ENCODE data around the gene MAP3K12.
A peak's percentile ranks its signal among the peaks of the same experiment; 100 is the strongest.
"Not testable (repeated sequence)": the region's sequence is repeated elsewhere in the genome, so short reads cannot be mapped to it uniquely, and the experiment has no call there.

Gene MAP3K12

DNA sequence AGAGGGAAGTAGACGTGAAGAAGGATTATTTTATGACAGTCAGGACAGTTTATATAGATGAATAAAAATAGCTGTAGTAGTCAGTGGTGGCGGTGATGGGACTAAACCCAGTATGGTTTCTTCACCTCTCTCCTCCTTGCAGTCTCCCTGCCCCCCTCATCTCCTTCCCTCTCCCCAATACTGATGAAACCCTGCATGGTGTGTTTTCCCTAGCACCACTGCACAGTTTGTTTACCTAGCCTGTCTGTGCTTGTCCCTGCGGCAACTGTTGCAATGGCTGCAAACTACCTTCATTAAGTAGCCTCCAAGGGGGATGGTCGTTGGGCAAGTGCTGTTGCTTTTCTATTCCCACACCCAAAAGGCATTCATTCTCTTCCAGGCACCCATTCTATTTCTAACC is 32.6 kb downstream of the MAP3K12 start:
- DNase-seq = no peak

DNA sequence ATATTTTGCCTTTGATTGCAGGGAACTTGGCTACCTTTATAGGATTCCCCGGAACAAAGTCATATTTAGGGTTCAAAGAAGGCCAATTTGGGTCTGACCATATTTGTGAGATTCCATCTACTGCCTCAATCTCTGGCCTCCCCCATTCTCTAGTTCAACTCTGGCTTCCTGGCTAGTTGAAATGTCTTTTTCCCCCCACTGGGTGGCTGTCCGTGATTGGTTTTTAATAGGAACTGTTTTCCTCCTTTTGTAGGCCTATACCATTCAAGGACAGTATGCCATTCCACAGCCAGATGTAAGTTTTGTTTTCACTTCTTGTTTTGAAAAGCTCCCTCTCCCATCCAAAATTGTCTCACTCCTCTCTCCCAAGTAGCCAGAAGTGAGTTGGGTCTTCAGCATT is 33.6 kb downstream of the MAP3K12 start:
- DNase-seq = no peak

DNA sequence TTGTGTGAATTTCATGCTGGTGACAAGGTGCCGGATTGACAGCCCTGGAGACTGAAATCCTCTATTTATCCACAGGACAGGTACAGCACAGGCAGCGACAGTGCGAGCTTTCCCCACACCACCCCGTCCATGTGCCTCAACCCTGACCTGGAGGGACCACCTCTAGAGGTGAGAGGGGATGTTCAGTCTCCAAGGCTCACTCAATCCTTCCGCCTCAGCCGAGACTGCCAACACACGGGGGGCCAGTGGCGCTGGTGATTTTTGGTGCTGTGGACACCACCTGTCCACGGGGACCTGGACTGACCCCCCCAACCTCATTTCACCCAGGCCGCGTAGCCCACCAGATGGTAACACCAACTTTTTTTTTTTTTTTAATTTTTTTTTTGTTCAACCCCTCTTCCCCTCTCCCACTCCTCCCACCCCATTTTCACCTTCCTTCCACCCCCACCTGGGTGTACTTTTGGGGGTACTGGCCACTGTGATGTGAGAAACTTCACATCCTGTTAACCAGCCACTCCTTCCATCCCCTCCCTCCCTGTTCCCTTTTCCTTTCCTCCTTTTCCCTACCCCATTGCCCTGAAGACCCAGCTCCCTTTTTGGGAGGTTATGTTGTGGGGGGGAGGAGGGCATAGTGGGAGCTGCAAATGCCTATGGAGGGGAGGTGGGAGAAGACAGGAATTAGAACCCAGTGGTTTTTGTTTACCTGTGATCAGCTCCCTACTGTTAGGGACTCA is 34.4 kb downstream of the MAP3K12 start:
- DNase-seq = no peak

DNA sequence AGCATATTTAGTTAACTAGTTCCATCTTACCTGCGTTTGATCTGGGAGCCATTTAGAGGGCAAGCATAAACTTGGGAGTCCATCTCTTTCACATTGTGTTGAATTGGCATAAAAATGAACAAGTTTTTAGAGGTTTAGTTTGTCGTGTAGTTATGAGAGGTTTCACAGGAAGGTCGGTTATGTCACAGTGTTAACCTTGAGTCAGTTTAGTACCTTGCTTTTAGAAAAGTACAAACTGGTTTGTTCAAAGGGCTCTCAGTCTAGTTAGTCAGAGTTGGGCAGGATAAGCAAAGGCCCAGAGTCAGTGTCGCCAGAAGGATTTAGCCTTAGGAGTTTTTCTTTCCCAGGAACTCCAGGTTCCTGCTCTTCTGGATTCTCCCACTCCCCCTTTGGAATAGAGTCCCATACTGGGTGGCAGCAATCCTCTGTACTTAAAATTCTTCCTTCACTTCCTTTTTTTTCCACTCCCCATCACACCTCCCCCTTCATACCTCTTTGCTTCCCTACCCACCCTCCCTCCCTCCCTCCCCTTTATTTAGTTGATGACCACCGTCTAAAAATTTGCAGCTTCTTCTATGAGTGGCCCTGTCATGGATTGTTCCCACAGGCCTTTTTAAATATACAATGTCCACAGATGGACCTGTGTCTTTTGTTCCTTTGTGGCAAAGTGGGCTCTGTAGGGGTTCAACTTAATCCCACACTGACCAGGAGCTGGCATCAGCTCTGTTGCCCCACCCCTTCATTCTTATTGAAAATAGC is 35.3 kb downstream of the MAP3K12 start:
- no peak for DNase-seq

DNA sequence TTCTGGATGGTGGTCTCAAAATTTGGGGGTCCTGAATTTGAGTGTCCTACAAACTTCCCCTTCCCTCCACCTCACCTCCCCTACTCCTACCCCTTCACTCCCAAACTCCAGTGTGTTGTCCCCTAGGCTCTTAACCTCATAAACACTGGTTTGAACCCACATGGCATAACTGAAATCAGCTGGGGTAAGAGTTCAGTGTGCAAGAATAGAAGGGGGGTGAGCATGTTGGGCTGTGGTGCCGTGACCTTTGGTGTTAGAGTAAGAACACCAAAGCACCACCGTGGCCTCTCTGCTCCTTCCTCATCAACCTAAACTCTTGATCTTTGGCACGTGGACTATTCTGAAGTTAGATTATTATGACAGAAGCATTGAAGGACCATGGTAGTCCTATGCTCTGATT is 36.3 kb downstream of the MAP3K12 start:
- DNase-seq = no peak

DNA sequence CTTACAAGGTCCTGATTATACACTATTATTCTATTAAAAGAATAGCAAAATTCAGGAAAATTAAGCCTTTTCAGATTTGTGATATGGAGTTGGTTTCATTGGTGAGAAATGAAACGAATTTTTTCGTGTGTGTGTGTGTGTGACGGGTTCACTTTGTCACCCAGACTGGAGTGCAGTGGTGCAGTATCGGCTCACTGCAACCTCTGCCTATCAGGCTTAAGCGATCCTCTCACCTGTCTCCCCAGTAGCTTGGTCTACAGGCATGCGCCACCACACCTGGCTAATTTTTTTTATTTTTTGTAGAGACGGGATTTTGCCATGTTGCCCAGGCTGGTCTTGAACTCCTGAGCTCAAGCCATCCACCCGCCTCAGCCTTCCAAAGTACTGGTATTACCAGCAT is 37.7 kb downstream of the MAP3K12 start:
- no peak for DNase-seq

DNA sequence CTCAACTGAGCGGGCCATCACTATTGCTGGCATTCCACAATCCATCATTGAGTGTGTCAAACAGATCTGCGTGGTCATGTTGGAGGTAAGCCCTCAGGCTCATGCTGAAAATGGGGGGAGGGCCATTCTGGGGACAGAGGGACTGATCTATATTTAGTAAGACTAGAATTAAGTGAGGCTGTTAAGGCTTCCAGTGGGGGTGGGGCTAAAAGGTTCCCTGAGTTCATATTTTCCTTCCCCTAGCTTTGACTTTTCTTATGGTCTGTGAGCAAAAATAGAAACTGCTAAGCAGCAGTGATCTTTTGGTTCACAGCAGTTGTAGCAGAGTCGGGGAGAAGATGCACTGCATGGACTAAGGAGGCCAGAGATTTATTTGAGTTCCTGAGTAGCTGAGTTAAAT is 38.2 kb downstream of the MAP3K12 start:
- DNase-seq = no peak

DNA sequence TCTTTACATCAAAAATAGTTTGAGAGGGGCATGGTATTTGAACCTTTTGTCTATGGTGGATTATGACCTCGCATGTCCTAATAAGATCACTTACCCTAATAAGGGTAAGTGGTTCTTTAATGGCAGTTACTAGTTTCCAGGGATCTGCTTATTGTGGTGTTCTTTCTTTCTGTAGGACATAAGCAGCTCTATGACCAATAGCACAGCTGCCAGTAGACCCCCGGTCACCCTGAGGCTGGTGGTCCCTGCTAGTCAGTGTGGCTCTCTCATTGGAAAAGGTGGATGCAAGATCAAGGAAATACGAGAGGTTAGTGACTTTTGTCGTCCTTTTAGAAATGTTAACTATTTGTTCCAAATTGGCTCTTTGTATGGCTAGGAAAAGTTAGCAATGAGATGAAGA is 40.2 kb downstream of the MAP3K12 start:
- no peak for DNase-seq

DNA sequence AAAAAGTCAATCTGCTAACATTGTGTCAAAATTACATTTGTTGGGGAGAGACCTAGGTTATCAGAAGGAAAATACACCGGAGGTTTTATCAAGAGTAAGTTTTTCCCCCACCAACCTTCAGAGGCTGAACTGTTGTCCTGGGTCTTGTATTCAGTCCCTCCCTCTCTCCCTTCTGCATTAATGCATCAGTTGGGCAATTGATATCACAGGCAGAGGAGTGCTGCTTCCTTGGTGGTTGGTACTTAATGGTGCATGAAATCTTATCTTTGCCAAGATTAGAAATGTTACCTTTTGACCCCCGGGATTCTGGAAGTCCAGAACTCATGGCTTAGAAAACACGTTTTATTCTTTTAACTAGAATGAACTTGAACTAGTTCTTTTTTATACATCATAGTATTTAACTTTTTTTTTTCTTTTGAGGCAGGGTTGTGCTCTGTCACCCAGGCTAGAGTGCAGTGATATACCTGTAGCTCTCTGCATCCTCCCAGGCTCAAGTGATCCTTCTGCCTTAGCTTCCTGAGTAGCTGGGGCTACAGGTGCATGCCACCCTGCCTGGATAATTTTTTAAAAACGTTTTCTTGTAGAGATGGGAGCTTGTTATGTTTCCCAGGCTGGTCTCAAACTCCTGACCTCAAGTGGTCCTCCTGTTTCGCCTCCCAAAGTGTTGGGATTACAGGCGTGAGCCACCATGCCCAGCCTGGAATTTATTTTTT is 42.4 kb downstream of the MAP3K12 start:
- DNase-seq = no peak

DNA sequence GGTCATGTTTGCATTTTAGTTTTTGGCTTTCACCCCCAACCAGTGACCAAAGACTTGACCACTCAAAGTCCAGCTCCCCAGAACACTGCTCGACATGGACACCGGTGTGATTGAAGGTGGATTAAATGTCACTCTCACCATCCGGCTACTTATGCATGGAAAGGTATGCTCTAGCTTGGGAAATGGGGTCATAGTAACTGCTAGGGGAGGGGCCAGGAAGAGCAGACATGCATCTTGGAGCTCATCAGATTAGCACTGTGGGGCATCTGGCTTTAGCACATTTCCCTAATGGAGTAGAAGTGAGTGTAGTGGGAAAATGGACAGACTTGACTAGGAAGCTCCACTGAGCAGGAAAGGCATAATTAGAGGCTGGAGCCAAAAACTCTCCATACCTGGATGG is 44.6 kb downstream of the MAP3K12 start:
- DNase-seq = no peak

DNA sequence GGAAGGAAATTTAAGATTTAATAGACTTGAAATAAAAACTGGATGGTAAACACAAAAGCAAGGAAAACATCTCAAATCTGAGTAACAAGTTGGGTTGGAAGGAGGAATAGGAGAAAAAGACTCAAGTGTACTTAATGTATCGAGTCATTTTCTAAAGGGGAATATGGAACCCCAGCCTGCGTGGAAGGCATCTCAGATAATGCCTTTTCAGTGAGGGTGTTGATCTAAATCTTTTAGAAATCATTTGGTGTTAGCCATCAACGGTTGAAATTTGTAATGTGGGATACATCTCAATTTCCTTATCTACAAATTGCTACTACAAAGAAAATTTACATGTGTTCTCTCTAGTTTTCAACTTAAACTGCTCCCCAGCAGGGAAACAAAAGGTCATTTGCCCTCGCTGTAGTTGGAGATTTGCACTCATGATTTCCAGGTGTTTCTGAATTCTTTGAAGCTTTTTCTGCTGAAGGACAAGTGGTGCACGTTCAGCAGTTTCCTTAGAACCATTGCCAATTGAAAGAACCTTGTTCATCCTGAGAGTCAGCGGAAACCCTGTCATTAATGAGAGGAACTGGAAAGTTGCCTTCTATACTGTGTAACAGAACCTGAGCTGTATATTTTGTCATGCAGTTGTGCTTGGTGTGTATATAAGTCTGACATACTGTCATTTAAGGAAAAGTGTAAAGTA is 45.2 kb downstream of the MAP3K12 start:
- no peak for DNase-seq

DNA sequence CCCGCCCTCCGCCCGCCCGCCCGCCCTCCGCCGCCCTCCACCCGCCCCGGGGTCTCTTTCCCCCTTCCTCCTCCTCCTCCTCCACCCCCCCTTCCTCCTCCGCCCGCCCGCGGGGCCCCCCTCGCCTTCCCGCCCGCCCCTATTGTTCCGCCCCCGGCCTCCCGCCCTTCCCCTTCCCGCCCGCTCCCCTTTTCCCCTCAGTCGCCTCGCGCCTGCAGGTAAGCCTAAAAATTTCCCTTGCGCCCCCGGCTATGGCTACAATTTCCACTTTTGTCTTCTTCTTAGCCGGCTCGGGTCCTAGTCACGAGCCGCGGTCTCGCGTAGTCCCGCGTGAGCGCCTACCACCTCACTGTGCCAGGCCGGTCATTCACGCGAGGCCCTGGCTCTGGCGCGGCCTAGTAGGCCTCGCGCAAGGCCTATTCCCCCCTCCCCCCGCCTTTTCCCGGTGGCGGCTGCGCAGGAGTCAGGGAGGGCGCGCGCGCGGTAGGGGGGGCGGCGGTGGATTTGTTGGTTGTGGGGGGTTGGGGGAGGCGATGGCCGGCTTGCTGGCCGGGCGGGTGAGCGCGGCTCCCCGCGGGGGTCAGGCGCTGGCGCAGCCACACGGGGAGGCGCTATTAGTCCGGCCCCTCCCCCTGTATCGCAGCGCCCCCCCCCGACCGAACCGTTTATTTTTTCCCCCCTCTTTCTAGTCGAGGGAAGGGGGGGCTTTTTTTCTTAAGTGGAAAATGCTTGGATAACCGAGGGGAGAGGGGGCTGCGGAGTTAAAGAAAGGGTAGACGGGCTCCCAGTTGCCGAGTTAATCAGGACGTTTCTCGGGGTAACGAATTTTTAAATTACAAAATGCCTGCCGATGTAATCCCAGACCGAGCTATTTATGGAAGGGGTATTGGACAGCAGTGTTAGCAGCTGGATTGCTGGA is 46.8 kb downstream of the MAP3K12 start:
- peak; percentile 74 for DNase-seq

DNA sequence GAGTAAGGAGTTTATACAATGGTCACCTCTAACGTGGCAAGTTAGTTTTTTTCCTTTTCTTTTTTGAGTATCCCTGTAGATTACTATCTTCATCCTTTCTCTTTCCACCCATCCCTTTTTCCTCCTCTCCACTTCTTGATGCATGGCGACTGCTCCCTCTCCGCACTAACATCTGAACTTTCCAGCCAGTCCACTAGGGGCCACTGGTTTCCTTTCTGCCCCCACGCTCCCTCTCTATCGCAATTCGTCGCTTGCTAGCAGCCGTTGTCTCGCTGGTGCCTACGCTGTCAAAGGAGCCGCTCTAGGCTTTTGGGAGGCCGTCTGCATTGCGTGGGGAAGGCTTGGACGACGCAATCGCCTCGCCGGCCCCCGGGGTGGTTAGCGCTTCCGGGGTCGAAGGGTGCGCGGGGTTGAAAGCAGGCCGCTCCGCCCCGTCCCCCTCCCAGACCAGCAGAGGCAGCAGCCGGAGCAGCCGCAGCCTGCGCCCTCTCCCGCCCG is 47.5 kb downstream of the MAP3K12 start, which contains the start of gene PCBP2:
Gene PCBP2 (plus strand): TSS at position 442 of the 498 bp plus-strand sequence. CDS start 2,699 bp downstream, outside the sequence.
- peak; percentile 99 for DNase-seq

DNA sequence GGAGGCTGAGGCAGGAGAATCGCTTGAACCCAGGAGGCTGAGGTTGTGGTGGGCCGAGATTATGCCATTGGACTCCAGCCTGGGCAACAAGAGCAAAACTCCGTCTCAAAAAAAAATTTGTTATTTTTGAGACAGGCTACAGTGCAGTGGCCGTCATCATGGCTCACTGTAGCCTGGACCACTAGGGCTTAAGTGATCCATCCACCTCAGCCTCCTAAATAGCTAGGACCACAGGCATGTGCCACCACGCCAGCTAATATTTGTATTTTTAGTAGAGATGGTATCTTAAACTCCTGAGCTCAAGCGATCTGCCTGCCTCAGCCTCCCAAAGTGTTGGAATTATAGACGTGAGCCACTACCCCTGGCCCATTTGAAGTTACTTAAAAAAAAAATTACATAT is 48.3 kb downstream of the MAP3K12 start:
- no peak for DNase-seq

DNA sequence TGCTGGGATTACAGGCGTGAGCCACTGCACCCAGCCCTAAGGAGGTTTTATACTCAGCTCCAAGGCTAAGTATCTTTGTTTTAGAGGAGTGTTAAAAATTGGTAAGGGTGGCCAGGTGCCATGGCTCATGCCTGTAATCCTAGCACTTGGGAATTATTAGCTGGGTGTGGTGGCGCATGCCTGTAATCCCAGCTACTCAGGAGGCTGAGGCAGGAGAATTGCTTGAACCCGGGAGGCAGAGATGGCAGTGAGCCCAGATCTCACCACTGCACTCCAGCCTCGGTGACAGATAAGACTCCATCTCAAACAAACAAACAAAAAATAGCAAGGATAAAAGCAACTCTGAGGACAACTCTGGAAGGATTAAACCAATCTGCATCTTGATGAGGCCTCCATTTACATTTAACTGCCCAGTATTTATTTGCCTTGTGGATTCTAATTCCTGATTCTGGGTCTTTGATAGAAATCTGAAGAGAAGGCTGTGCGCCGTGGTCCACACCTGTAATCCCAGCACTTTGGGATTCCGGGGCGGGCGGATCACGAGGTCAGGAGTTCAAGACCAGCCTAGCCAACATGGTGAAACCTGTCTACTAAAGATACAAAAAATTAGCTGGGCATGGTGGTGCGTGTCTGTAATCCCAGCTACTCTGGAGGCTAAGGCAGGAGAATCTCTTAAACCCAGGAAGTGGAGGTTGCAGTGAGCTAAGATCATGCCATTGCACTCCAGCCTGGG is 54.5 kb downstream of the MAP3K12 start:
- DNase-seq = not testable (repeated sequence)

DNA sequence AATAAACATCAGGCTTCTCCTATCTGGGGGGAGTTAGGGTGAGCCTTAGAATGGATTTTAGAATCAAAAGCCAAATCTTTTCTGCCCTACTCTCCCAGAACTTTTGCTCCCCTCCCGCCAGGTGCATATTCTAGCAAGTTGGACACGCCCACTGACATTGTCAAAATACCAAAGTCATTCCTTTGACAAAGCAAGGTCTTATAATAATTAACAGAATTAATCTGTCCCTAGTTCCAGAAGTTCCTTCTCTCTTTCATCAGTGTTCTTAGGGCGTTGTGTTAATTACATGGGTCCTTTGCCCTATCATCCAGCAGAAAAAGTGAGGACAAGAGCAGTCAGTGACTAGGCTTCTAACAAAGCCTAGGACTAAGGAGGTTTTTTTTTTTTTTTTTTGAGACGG is 55.3 kb downstream of the MAP3K12 start:
- no peak for DNase-seq

DNA sequence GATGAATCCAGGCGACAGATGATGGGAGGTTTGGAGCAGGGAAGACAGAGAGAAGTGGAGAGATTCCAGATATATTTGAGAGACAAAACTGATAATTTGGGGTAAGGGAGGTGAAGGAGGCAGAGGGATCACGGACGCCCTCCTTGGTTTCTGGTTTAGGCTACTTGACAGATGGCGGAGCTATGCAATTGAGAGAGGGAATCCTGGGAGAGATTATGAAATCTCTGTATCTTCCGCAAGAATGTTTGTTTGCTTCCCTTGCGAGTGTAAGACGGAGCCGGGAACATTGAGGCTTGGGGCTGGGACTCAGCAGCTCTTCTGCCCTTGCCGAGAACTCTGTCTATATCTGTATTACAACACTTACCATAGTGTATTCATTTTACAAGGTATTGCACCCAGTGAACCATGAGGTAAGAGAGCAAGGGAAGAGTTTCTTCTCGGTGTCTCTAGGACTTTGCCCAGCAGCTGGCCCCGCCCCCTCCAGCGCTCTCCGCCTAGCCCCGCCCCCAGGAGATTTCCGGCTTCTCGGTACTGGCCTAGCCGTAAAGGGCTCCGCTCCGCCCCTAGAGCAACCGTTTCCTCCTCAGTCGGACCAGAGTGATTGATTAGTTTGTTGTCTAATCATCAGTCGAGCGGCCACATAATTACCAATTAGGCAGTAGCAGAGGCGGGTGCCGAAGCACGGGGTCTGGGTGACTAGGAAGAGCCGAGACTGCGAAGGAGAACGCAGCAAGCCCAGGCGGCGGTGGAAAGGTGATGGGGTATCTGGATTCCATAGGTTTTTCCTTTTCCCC is 58.0 kb downstream of the MAP3K12 start, which contains the start of gene PRR13:
Gene PRR13 (plus strand): TSS at position 695 of the 794 bp plus-strand sequence. CDS start 981 bp downstream, outside the sequence.
- DNase-seq = peak; percentile 99

DNA sequence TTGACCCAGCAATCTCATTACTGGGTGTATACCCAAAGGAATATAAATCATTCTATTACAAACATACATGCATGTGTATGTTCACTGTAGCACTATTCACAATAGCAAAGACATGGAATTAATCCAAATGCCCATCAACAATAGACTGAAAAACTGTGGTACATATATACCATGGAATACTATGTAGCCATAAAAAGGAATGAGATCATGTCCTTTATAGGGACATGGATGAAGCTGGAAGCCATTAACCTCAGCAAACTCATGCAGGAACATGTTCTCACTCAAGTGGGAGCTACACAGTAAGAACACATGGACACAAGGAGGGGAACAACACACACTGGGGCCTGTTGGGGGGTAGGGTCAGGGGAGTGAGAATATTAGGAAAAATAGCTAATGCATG is 59.7 kb downstream of the MAP3K12 start:
- not testable (repeated sequence) for DNase-seq

DNA sequence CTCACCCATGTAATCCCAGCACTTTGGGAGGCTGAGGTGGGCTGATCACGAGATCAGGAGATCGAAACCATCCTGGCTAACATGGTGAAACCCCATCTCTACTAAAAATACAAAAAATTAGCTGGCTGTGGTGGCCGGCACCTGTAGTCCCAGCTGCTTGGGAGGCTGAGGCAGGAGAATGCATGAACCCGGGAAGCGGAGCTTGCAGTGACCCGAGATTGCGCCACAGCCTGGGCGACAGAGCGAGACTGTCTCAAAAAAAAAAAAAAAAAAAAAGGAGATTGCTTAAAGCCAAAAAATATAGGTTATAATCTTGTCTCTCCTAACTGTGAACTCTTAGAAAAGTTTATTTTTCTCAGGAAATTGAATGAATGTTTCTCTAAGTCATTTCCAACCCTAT is 63.9 kb downstream of the MAP3K12 start:
- DNase-seq = not testable (repeated sequence)

DNA sequence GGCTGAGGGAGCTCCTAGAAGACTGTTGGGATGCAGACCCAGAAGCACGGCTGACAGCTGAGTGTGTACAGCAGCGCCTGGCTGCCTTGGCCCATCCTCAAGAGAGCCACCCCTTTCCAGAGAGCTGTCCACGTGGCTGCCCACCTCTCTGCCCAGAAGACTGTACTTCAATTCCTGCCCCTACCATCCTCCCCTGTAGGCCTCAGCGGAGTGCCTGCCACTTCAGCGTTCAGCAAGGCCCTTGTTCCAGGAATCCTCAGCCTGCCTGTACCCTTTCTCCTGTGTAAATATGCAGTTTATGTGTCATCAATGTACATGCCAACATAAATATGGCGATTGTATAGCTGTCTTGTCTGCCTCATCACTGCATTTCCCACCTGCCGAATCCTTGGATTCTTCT is 68.1 kb downstream of the MAP3K12 start:
- DNase-seq = no peak
